Right ventricle myocardium superior (tissue), 1 donor: Measurements from ENCODE around the gene SNX13. TPM values are rescaled to one million over a fixed set of nuclear protein-coding genes. Genes with fewer than 3 reads are reported as not detected.
"Not testable (repeated sequence)": the region's sequence is repeated elsewhere in the genome, so short reads cannot be mapped to it uniquely, and the experiment has no call there.

Experiments
- ATAC-seq: fragments of 200-7000 bp; cut with Tn5 transposase; one replicate; pipeline ENCODE4 v1.9.1; 2020; ENCODE audit warnings: mild to moderate bottlenecking; ENCODE audit not compliant: poor library complexity
- DNase-seq: peaks from one replicate; pipeline ENCODE4 v3.0.0-alpha.2; 2020
- intact Hi-C: fragments of 100-400 bp; cut with DNase I; formaldehyde crosslinking; loops from one replicate; pipeline ENCODE4 v1.11.2; 2022
- total RNA-seq: library from RNA; stranded (reverse); fragmentation: NEBNext Ultra II Directional; extraction: Animal tissue kit (Norgen Biotek cat#: 25700); gene quantifications from one replicate; pipeline ENCODE4 v1.2.1, GENCODE V29; 2021
- donor health status: DM: no; HTN: yes; CAD: no; lungs with severe emphysema.

SNX13 gene
- total RNA-seq, 1 donor from 2014 or later: 36.9 TPM

DNA sequence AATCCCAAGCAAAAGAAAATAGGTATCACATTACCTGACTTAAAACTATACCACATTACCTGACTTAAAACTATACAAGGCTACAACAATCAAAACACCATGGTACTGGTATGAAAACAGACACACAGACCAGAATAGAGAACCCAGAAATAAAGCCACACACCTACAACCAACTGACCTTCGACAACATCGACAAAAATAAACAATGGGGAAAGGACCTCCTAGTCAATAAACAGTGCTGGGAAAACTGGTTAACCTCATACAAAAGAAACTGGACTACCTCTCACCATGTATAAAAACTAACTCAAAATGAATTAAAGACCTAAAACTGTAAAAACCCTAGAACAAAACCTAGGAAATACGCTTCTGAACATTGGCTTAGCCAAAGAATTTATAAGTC is 22.5 kb downstream of the SNX13 start:
- ATAC-seq: no peak
- no peak for DNase-seq
- intact Hi-C loops: no loop called here

DNA sequence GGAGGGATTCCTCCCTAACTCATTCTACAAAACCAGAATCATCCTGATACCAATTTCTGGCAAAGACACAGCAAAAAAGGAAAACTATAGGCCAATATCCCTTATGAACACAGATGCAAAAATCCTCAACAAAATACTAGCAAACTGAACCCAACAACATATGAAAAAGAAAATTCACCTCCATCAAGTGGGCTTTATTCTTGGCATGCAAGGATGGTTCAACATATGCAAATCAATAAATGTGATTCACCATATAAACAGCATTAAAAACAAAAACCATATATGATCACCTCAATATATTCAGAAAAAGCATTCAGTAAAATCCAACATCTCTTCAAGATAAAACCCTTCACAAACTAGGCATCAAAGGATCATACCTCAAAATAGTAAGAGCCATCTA is 23.5 kb downstream of the SNX13 start:
- ATAC-seq (no peak), DNase-seq (no peak)
- intact Hi-C loops: no loop called here

DNA sequence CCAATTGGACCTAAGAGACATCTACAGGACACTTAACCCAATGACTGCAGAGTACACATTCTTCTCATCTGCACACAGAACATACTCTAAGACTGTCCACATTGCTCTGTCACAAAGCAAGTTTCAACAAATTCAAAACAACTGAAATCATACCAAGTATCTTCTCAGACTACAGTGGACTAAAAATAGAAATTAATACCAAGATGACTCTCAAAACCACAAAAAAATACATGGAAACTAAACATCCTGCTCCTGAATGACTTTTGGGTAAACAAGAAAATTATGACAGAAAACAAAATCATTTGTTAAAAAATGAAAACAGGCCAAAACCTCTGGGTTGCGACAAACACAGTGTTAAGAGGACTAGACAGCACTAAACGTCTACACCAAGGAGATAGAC is 24.5 kb downstream of the SNX13 start:
- no peak for ATAC-seq
- intact Hi-C loops: no loop called here

DNA sequence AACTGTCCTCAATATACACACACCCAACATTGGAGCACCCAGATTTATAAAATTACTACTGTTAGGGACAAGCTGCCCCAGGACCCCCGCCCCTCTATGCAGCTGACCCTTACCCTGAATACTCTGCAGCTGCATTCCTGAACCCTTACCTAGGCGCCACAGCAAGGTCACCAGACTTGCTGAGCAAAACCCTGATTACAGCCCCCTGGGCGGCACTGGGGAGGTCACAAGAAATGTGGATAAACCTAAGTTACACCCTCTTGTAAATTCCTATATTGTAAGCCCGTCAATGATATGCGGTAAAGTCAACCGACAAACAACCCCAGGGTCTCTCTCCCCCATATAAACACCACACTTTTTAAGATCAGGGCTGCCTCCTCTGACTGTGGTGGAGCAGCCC is 25.1 kb downstream of the SNX13 start:
- intact Hi-C loops: no loop called here
- no peak for DNase-seq
- no peak for ATAC-seq

More for the DNA sequence above, 24.5 kb downstream of the SNX13 start:
- no peak for DNase-seq

DNA sequence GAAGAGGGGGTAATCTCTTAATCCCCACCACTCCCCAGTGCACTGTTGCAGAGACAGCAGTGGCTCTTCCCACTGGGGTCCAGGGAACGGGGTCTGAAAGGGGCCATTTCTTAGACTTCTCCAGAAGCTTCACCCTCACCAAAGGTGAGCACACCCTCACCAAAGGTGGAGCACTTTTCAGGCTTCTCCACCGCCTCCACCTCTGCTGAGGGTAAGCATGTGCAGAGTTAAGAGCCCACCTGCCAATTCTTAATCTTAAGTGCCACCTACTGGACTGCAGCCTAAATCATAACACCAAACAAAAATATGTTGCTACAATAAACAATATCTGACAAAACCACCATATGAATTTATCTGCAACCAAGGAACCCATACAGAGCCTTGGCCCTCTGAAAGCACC is 27.0 kb downstream of the SNX13 start:
- peak; percentile 65 for ATAC-seq
- intact Hi-C loops: no loop called here
- no peak for DNase-seq

DNA sequence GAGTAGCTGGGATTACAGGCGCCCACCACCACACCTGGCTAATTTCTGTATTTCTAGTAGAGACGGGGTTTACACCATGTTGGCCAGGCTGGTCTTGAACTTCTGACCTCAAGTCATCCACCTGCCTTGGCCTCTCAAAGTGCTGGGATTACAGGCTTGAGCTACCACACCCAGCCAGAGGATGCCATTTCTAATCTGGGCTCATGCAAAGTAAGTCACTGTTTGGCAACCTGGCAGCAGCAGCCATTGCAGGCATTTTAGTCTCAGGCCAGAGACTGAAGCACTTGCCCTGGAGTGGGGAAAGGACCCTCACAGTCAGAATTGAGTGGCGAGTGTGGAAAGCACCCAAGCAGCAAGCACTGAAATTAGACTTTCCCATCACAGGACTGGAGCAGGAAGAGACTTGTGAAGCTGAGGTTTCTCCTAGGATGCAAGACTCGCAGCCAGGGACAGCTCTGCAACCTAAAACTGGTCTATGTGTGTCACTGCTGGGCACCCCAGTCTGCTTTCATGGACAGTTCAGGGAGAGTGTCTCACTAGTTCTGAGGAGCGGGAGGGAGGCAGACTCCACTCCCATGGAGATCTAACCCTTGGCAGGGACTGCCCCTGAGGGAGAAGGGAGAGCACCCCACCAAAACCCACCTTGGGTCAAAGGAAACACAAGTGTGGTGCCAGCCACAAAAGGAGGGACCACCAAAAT is 27.6 kb downstream of the SNX13 start:
- ATAC-seq (peak; percentile 32), DNase-seq (no peak)
- intact Hi-C loops: no loop called here

DNA sequence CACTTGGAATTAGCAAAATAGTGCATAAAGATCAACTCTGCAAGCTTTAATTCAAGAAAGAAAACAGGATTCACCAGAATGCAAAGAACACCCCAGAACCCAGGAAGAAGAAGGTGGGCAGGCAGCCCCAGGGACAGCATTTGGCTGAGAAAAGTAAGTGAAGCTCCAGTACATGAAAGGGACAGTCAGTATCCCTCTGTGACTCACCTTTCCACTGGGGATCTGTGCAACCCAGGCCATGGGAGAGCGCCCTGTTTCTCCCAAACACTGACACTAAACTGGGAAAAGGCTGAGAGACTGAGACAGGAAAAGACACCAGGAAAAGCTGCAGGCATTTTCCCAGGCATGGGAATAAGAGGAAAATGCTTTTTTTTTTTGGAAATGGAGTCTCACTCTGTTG is 28.2 kb downstream of the SNX13 start:
- DNase-seq (no peak), ATAC-seq (no peak)
- intact Hi-C loops: no loop called here

DNA sequence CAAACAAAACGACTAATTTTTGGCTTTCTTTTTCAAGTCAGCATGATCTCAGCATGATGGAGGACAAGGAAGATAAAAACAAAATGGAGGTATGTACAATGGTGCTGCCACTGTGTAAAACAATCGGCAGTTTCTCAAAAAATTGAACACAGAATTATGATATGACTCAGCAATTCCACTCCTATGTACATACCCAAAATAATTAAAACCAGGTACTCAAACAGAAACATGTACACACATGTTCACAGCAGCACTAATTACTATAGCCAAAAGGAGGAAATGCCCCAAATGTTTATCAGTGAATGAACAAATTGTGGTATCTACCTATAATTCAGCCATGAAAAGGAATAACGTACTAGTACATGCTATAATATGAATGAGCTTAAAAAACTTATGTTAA is 29.9 kb downstream of the SNX13 start:
- intact Hi-C loops: no loop called here
- DNase-seq: no peak
- ATAC-seq: no peak

DNA sequence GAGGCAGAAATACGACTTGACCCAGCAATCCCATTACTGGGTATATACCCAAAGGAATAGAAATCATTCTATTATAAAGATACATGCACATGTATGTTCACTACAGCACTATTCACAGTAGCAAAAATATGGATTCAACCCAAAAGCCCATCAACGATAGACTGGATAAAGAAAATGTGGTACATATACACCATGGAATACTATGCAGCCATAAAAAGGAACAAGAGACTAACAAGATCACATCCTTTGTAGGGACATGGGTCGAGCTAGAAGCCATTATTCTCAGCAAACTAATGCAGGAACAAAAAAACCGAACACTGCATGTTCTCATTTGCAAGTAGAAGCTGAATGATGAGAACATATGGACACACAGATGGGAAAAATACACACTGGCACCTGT is 31.0 kb downstream of the SNX13 start:
- ATAC-seq, intact Hi-C loops, DNase-seq: not testable (repeated sequence)

DNA sequence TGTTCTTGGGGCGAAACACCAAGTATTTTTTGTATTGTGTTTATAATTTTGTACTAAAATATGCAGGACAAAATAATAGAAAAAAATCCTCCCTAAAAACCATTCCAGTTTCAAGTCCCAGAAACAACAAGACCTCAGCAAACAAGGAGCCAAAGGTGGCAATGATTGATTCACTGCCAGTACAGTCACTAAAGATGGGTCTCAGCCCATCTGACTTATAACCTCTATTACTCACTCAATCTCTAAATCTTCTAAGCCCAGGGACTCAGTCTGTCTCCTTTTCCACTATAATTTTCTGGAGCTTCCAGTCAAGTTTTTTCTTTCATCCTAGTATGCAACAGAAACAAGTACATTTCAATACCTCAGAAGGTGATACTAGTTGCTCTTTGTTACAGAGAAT is 33.3 kb downstream of the SNX13 start:
- no peak for DNase-seq
- intact Hi-C loops: no loop called here
- no peak for ATAC-seq

DNA sequence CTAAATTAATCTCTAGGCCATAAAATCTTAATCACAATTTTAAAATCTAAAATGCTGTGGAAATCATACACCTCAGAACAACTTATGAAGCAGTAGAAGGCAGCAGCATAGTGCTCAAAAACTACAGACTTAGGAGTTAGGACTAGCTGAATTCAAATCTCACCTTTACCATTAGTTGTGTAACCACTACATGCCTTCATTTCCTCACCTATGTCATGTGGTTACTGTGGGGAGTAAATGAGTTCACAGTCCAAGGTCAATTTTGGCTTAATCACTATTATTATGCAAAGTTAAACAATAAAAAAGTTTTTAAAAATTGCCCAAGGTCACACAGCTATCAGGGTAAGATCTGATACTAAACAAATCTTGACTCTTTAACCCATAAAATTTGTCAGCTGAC is 37.0 kb downstream of the SNX13 start:
- DNase-seq (no peak), ATAC-seq (no peak)
- intact Hi-C loops: no loop called here

DNA sequence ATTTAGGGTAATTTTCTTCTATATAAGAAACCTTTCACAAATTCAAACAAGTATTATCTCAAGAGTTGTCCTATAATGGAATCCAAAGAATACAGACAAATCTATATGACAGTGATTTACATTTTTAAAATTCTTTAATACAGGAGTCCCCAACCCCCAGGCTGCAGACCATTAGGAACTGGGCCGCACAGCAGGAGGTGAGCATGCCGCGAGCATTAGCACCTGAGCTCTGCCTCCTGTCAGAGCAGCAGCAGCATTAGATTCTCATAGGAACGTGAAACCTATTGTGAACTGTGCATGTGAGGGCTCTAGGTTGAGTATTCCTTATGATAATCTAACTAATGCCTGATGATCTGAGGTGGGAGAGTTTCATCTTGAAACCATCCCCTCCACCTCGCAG is 37.7 kb downstream of the SNX13 start:
- ATAC-seq (no peak), DNase-seq (no peak)
- intact Hi-C loops: no loop called here

DNA sequence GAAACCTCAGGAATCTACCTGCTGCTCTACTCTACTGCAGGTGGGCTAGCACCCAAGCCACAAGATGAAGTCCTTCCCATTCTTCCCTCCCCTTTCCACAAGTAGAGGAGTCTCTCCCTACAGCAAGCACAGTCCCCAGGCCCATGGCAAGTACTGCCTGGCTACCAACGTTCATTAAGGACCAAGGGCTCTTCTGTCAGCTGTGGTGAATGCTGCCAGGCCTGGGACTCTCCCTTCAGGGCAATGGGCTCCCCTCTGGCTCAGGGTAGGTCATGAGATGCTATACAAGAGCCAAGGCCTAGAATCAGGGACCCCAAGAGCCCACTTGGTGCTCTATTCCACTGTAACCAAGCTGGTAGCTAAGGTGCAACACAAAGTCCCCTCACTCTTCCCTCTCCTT is 39.8 kb downstream of the SNX13 start:
- DNase-seq (no peak), ATAC-seq (no peak)
- intact Hi-C loops: no loop called here

DNA sequence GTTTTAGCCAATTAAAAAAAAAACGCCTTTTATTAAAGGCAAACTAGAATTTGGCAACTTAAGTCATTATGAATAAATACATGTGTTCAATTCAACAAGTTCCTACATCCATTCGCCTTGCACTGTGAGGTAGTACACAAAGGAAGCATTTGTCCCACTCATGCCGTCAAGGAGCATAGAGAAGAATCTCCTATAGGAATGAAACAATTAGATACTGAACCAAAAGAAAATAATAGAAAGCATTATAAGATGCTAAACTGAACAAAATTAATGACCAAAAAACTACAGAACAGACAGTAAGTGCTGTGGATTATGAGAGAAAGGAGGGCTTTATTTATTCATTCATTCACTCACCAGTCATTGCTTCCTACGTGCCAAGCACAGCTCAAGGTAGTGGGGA is 42.2 kb downstream of the SNX13 start:
- DNase-seq (no peak), ATAC-seq (no peak)
- intact Hi-C loops: no loop called here

DNA sequence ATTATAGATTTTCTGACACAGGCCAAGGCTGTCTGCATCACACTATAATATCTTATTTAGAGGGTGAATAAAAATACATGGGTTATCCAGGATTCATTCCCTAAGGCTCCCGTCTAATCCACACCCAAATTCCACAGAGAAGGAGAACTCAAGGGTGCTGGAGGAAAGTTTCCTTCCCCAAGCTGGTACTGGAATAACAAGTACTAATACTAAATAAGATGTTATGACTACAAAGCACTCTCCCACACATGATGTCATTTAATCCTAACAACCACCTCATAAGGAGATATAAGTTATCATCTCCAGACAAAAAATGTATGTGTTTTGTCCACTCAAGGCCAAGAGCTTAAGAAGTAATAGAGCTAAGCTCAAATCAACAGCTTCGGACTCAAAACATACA is 53.0 kb downstream of the SNX13 start:
- intact Hi-C loops: no loop called here
- no peak for DNase-seq
- ATAC-seq: no peak

DNA sequence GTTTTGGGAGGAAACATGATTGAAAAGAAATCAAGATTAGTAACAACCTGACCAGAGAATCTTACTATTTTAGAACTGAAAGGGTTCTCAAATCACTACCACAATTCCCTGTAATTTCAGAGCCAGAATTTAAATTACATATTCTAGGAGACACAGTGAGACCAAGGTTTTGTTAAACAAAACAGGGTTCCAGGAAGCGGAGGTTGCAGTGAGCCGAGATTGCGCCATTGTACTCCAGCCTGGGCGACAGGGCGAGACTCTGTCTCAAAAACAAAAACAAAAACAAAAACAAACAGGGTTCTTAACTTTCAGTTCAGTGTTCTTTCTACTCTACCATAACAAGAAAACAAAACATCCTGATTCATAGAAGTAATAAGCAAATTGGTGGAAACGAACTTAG is 57.6 kb downstream of the SNX13 start:
- intact Hi-C loops: no loop called here
- no peak for DNase-seq
- no peak for ATAC-seq

DNA sequence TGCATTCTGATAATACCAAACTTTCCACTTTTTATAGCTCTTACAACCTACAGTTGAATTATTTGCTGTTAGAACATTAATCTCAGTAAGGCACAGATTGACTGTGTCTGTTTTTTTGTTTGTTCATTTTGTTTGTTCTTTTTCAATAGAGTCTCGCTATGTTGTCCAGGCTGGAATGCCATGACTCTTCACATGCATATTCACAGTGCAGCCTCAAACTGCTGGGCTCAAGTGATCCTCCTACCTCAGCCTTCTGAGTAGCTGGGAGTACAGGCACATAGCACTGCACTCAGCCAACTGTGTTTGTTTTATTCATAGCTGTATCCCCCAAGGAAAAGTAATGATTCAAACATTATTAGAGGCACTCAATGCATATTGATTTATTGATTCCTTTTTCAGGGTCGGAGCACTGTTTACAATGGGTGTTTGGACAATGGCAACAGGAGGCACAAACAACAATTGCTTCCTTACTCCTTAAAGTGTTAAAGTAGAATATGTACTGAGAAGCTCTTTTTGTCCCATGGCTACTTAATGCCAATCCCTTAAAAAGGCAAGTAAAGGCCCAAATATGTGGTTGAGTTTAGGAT is 61.1 kb downstream of the SNX13 start:
- DNase-seq (no peak), ATAC-seq (no peak)
- intact Hi-C loops: no loop called here

DNA sequence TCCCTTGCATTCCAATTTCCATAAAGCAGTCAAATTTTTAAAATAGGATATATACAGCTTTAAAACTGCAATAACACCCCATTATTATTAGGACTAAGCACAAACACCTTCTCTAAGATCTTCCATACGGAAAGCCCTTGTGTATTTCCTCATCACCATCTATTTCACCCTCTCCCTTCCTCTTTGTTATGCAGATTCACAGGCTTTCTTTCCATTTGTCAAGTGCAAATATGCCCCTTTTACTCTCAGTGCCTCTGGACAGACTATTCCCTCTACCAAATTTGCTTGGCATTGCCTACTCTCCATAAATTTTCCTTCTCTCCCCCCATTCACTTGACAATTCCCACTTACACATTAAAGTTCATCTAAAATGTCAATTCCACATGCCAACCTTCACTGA is 61.7 kb downstream of the SNX13 start:
- DNase-seq: no peak
- no peak for ATAC-seq
- intact Hi-C loops: no loop called here

DNA sequence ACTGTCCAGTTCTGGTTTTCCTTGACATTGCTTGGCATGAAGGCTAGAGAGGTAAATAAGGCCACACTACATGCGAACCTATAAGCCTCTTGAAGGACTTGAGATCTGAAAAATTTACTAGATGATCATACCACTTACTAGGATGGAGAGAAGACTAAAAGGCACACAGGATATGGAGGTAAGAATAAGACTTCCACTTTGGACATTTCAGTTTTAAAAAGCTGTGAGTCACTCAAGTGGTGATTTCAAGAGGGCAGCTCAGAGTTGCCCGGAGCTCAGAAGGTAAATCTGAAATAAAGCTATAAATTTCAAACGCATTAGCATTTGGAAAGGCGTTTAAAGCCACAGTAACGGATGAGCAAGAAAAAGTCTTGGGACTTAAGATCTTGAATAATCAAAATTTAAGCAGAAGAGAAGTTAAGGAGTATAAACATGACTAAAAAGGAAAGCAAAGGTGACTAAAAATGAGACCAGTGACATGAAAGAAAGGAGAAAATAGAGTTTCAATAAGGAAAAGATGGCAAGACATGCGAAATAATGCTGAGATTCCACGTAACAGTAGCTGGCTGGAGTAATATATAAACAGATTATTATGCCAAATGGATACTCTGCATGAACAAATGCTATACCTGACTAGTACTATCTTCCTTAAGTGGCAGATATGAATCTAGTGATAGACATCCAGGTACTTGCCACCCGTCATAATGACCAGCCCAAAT is 68.3 kb downstream of the SNX13 start:
- intact Hi-C loops: no loop called here
- ATAC-seq (no peak), DNase-seq (no peak)

DNA sequence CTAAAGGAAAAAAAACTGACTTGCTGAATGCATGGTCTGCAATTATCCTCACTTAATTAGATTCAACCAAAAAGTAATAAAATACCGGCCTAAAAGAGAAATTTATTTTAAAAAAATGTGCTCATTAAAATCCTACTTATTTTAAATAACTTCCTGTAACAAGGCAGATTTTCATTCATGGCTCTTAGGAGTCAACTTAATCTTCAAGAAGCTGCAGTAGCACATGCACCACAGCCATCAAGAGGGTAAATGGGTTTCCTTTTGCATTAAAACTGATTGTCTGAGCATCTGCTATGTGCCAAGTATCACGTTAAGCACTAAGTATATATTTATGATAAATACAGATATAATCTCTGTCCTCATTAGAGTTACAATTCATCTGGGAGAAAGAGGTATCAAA is 69.9 kb downstream of the SNX13 start:
- DNase-seq (no peak), ATAC-seq (no peak)
- intact Hi-C loops: no loop called here
